ENCODE measurements around the gene SNCAIP.
"Not testable (repeated sequence)": the region's sequence is repeated elsewhere in the genome, so short reads cannot be mapped to it uniquely, and the experiment has no call there.

SNCAIP gene

GRCh38 chr5:122468351-122469116 lies 156.5 kb downstream of the SNCAIP start:
- DNase-seq (ENCODE audit: low spot score), result no peak

GRCh38 chr5:122469384-122469919 lies 157.4 kb downstream of the SNCAIP start:
- no peak for DNase-seq (ENCODE audit: low spot score)

GRCh38 chr5:122470365-122470764 lies 158.3 kb downstream of the SNCAIP start:
- no peak for DNase-seq (ENCODE audit: low spot score)

GRCh38 chr5:122471031-122471751 lies 159.2 kb downstream of the SNCAIP start:
- no peak for DNase-seq (ENCODE audit: low spot score)

GRCh38 chr5:122471752-122472061 lies 159.7 kb downstream of the SNCAIP start:
- DNase-seq (ENCODE audit: low spot score), result no peak

GRCh38 chr5:122473138-122473843 lies 161.3 kb downstream of the SNCAIP start:
- DNase-seq (ENCODE audit: low spot score), result no peak

GRCh38 chr5:122473941-122474340 lies 161.9 kb downstream of the SNCAIP start:
- no peak for DNase-seq (ENCODE audit: low spot score)

GRCh38 chr5:122478741-122479442 lies 166.9 kb downstream of the SNCAIP start:
- DNase-seq (ENCODE audit: low spot score), result no peak

- DNase-seq (ENCODE audit: low spot score), result no peak
Observed at GRCh38 chr5:122480146-122480545, 168.1 kb downstream of the SNCAIP start.

- no peak for DNase-seq (ENCODE audit: low spot score)
Observed at GRCh38 chr5:122484103-122484502, 172.1 kb downstream of the SNCAIP start.

- no peak for DNase-seq (ENCODE audit: low spot score)
Observed at GRCh38 chr5:122485226-122485625, 173.2 kb downstream of the SNCAIP start.

- DNase-seq (ENCODE audit: low spot score), result not testable (repeated sequence)
Observed at GRCh38 chr5:122486616-122487015, 174.6 kb downstream of the SNCAIP start.

GRCh38 chr5:122490718-122491117 lies 178.7 kb downstream of the SNCAIP start:
- DNase-seq (ENCODE audit: low spot score), result no peak

GRCh38 chr5:122492675-122493074 lies 180.6 kb downstream of the SNCAIP start:
- no peak for DNase-seq (ENCODE audit: low spot score)

GRCh38 chr5:122493091-122494021 lies 181.3 kb downstream of the SNCAIP start:
- no peak for DNase-seq (ENCODE audit: low spot score)

GRCh38 chr5:122494109-122494508 lies 182.1 kb downstream of the SNCAIP start:
- DNase-seq (ENCODE audit: low spot score), result no peak

- DNase-seq (ENCODE audit: low spot score), result peak; percentile 48
Observed at GRCh38 chr5:122498163-122498562, 186.1 kb downstream of the SNCAIP start.

- DNase-seq (ENCODE audit: low spot score), result no peak
Observed at GRCh38 chr5:122499585-122499984, 187.5 kb downstream of the SNCAIP start.

- peak; percentile 74 for DNase-seq (ENCODE audit: low spot score)
Observed at GRCh38 chr5:122500245-122501088, 188.4 kb downstream of the SNCAIP start.

GRCh38 chr5:122501089-122501435 lies 189.0 kb downstream of the SNCAIP start:
- no peak for DNase-seq (ENCODE audit: low spot score)

All from AG20443 (cell line).